Epithelial cell of prostate (primary cell): ENCODE data around the gene MED15.
"Not testable (repeated sequence)": the region's sequence is repeated elsewhere in the genome, so short reads cannot be mapped to it uniquely, and the experiment has no call there.

Experiments
- DNase-seq: peaks from one replicate; pipeline ENCODE4 v3.0.0-alpha.2; 2011; ENCODE audit warnings: low read depth, low spot score
- H3K27ac ChIP-seq: fragments of 450-650 bp; 2 replicates; pipeline ENCODE4 v1.5.1; 2017; ENCODE audit warnings: mild to moderate bottlenecking

The MED15 gene

DNA sequence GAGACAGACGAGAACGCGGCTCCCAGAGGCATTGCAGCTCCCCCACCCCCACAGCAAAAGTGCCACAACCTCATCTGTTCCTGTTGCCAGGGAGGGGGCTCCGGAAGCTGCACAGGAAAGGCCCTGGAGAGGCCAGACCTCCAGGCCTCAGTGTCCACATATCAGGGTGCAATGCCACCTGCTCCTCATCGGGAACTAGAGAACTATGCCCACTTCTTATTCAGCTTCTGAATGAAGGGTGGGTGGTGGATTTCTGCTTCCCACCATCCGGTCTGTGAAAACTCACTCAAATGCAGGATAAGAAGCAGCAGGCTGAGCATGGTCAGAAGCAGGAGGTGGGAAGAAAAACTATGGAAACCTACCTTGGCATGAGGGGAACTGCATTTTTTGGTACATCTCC, 105.9 kb downstream of the MED15 start:
- no peak overlapping the region for H3K27ac ChIP-seq
- DNase-seq, result no peak

DNA sequence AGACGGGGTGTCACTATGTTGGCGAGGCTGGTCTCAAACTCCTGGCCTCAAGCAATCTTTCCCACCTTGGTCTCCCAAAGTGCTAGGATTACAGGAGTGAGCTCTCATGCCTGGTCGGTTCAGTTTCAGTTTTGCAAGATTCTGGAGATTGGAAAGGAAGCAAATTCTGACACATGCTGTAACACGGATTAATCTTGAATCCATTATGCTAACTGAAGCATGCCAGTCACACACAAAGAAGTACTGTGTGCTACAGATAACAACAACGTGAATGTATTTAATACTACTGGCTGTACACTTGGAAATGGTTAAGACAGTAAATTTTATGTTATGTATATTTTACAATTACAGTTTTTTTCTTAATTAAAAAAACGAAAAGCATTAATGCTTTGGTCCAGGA, 107.6 kb downstream of the MED15 start:
- DNase-seq, result no peak
- H3K27ac ChIP-seq, result no peak overlapping the region

DNA sequence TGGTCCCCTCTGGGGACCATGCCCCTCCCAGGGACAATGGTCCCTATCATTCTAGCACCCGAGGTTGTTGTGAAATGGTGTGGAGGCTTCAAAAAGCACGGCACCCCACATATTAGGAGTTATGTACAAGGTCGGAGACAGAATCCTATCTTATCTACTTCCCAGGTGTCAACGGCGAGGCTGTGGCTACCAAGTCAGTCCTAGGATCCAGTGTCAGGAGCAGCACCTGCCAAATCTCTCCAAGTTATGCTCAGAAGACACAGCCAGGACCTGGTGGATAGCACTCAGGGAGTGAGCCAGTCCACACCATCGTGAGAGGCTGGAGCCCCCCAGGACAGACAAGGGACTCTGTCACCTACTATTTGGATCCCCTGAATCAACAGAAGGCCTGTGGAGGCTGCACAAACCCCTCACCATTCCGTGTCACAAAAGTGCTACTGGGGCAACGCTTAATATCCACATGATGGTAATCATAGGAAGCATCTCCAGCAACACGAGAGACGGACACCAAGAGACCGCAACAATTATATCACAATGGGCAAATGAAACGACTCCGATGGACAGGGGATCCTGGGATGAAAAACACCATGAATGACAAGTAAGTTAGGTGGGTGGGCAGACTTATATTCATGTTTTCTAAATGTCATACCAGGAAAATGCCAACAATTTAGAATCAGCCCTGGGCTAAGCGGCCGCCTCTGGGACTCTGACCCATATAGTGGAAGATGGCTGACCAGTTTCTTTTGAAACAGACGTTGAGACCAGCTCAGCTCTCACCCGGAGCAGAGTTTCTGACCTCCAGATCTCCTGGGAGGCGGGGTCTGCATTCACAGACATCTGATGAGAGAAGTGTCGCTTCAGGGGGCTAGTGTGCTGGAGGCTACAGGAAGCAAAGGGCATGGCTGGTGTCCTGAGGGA, 108.4 kb downstream of the MED15 start:
- H3K27ac ChIP-seq, result no peak overlapping the region
- DNase-seq, result no peak

DNA sequence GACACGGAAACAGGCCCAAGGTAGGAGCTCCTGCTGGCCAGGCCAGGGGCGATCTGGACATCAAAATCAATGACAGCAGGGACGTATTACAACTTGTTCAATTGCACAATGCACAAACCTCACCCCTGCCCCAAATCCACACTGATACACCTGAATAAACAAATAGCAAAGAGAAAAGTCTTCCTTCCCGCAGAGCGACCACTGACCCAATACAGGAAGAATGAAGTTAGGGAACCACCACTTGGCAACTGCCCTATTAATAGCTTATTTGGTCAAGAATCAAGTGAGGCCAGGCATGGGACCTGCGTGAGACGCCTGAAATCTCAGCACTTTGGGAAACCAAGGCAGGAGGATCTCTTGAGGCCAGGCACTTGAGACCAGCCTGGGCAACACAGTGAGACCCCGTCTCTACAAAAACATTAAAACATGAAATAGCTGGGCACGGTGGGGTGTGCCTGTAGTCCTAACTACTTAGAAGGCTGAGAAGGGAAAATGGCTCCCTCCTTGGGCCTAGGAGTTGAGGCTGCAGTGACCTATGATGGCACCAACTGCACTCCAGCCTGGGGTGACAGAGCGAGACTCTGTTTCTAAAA, 109.1 kb downstream of the MED15 start:
- H3K27ac ChIP-seq, result no peak overlapping the region
- DNase-seq, result no peak

DNA sequence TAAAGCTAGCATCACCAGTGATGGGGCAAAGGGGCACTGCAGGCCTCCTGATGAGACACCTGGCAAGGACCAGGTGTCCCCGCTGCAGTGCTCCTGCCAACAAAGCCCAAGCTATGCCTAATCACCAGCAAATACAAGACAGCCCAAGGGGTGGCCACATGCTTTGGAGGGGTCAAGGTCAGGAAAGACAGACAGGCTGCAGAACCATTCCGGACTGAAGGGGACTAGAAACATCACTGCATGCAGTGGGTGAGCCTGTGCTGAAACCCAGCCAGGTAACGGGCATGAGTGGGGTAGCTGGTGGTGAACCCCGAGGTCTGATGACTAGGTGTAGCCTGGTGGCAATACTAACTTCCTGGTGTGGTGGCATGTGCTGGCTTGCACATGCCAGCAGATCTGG, 111.1 kb downstream of the MED15 start:
- no peak for DNase-seq
- H3K27ac ChIP-seq, result no peak overlapping the region

DNA sequence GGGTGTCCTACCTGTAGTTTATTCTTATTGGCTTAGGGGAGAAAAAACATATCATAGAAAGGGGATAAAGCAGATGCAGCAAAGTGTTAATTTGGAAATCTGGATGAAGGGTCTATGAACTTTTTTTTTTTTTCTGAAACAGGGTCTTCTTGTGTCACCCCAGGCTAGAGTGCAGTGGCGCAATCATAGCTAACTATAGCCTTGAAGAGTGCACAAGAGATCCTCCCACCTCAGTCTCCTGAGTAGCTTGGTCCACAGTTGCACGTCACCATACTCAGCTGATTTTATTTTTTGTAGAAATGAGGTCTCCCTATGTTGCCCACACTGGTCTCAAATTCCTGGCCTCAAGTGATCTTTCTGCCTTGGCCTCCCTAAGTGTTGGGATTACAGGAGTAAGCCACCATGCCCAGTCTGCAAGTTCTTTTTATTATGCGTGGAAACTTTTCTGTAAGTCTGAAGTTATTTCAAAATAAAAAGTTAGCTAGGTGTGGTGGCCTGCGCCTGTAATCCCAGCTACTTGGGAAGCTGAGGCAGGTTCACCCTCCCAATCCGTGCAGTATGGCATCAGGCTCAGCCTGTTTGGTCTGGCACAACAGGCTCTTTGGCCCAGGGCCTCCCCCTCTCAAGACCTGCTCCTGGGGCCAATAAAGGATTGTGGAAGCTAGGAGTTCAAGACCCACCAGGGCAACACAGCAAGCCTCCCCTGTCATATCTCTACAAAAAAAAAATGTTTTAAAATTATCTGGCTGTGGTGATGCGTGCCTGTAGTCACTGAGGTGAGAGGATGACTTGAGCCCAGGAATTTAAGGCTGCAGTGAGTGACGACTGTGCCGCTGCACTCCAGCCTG, 111.9 kb downstream of the MED15 start:
- no peak overlapping the region for H3K27ac ChIP-seq
- no peak for DNase-seq

DNA sequence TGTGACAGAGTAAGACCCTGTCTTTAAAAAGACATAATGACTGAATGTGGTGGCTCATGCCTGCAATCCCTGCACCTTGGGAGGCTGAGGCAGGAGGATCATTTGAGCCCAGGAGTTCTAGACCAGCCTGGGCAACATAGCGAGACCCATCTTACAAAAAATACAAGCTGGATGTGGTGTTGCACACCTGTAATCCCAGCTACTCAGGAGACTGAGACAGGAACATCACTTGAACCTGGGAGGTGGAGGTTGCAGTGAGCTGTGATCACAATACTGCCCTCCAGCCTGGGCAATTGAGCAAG, 112.4 kb downstream of the MED15 start:
- not testable (repeated sequence) for DNase-seq, H3K27ac ChIP-seq

DNA sequence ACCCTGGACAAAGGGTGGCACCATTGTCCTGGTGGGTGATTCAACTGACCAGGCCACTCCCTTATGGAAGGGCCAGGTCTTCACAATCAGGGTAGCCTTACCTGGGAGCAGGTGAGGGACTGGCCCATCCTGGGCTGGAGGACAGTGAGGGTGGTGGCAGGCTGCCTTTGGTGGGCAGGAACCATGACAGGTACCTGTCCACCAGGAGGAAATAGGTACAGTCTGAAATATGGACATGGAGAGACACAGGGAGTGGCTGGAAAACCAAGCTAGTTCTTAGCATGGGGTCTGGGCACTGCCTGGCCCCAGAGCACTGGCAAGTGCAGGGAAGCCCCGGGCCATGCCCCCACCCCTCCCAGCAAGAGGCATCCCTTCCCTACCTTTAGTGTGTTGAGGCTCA, 113.8 kb downstream of the MED15 start:
- DNase-seq, result no peak
- no peak overlapping the region for H3K27ac ChIP-seq

DNA sequence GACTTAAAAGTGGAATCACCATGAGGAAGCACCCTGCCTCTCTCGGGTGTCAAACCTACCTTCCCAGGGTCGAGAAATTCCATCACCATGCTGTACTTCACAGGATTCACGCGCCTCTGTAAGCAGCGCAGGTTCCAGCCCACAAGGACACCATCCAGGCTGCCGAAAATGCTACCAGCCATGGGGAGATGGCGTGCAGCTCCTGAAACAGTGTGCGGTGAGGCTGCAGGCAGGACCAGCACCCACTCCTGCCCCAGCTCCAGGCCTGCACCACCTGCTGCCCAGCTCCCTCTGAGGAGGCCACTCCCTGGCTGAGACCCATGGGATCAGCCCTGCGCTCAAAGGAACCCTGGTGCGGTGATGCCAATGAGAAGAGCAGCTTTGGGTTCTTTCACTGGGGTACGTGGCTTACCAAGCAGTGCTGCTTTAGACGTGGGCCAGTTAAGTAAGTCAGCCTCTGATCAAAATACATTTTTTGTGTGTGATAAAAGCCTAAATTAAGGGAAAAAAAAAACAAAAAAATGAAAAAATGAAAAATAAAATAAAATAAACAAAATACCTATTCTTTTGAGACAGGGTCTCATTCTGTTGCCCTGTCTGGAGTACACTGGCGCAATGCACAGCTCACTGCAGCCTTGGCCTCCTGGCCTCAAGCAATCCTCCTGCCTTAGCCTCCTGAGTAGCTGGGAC, 115.4 kb downstream of the MED15 start:
- no peak for DNase-seq
- H3K27ac ChIP-seq, result no peak overlapping the region

DNA sequence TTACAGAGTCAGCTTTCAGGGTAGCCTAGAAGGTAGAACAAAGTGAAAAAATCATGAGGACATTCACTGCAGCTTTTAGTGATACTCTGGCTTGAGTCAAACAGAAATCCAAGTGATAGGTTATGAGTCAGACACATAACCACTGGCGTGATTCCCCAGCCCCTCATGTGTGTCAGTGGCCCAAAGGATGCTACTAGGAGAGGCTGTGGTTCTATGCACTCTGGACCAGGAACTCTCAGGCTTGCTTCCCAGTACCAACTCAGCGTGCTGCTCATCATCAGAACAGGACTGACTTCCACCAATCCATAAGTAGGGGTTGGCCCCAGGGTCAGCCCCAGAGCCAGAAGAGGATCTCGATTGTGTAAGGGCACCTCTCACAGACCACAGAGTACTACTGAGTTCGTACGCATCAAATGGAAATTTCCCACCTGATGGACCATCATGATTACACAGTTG, 116.8 kb downstream of the MED15 start:
- no peak for DNase-seq
- no peak overlapping the region for H3K27ac ChIP-seq

DNA sequence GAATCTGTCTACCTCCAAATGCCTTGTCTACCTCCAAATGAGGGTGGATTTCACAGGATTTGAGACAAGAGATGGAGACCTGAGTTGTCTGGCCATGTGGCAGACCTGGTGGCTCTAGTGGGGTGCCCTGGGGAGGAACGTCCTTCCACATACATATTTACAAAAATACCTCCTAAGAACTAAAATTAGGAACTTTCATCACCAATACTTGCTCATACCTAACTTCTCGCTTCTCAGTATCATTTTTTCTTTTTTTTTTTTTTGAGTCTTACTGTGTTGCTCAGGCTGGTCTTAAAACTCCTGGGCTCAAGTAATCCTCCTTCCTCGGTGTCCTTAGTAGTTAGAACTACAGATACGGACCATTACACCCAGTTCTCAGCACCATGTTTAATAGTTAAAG, 117.9 kb downstream of the MED15 start:
- H3K27ac ChIP-seq, result no peak overlapping the region
- no peak for DNase-seq

DNA sequence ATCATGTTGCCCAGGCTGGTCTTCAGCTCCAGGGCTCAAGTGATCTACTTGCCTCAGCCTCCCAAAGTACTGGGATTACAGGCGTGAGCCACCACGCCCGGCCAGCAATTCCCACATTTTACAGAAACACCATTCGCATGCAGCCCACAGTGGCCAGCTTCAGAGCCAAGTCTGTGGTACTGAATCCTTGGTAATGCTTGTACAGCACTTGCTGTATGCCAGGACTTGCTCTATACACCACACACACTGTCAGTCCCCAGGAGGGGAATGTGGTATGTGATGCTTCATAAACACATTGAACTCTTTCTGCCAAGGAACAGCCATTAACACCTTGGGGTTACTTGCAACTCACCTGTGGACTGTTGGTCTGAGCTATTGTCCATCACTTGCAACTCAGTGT, 119.4 kb downstream of the MED15 start:
- no peak for DNase-seq
- H3K27ac ChIP-seq, result no peak overlapping the region

DNA sequence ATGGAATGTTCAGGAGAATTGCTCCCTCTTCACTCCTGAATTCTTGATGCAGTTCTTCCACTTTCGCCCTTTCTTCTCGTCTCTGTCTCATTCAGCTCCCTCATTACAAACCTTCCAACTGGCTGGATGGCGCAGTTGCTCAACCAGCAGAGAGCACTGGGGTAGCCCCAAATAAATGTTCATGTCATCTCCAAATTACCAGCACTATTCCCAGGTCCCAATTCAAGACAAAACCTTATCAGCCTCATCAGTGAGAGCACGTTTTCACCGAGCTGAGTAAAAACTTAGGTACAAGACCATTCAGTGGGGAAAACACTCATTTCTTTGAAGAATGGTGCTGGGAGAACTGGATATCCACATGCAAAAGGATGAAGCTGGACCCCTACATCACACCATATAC, 120.0 kb downstream of the MED15 start:
- H3K27ac ChIP-seq, result no peak overlapping the region
- no peak for DNase-seq

DNA sequence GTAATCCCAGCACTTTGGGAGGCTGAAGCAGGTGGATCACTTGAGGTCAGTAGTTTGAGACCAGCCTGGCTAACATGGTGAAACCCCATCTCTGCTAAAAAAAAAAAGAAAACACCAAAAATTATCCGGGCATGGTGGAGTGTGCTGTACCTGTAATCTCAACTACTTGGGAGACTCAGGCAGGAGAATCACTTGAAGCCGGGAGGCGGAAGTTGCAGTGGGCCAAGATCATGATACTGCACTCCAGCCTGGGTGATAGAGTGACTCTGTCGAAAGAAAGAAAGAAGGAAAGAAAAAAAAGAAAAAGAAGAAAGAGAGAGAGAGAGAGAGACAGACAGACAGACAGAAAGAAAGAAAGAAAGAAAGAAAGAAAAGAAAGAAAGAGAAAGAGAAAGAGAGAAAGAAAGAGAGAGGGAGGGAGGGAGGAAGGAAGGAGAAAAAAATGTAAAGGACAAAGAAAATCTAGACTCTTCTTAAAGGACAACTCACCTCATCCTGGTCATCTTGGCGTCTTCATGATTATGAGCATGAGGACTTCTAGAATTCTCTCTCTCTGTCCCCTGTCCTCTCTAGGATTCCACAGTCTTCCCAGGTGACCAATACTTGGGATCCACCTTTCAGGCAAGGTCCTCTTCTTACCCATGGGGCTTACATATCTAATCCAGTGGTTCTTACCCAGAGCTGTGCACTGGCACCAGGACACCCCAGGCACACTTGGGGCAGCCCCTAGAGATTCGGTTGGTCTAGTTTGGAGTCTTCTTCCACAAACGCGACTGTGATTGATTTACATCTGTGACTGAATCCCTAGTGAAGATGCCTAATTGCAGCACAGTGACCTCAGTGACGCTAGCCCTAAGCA, 120.9 kb downstream of the MED15 start:
- no peak for DNase-seq
- no peak overlapping the region for H3K27ac ChIP-seq

DNA sequence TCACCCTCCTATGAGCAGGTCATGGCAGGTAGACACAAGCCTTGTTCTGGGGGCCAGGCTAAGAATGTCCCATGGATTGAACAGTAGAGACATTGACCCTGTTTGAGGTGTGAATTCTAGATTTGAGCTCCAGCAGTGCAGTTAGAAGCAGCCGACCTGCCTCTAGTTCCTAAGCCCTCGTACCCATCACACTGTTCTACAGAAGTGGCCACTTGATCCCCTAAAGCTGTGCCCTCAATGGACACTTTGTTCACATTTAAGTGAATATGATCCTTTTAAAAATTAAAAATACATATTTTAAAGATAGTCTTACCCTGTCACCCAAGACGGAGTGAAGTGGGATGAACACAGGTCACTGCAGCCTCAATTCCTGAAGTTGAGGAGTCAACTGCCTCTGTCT, 122.0 kb downstream of the MED15 start:
- H3K27ac ChIP-seq, result no peak overlapping the region
- DNase-seq, result no peak

DNA sequence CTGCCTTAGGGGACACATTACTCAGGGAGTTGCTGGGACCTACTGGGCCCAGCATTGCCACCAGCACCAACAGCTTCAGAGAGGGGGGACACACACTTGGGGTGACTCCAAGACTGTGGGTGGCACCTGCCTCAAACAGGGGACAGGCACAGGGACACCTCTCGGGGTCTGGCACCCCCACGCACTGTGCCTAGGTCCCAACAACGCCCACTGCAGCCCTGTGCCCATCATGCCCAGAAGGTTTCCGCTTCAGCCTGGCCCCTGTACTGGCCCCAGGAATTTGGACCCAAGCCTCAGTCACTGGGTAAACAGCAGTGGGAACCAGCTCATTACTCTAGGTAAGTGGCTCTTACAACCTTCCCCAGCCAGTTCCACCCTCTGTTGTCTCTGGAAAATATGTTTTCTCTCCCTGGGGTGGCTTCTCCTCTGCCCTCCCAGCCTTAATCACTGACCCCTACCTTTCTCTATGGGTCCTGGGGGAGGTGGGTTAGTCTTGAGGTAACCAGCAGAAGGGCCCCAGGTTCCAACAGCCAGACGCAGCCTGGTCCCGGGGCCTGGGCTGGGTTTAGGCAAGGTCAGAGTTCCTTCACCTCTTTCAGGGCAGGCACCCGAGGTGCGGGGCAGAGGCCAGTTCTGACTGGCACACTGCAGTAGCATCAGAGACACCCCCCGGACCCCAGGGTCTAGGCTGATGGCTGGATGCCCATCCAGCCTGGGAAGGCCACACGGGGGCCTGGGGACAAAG, 123.6 kb downstream of the MED15 start:
- H3K27ac ChIP-seq, result no peak overlapping the region
- no peak for DNase-seq

DNA sequence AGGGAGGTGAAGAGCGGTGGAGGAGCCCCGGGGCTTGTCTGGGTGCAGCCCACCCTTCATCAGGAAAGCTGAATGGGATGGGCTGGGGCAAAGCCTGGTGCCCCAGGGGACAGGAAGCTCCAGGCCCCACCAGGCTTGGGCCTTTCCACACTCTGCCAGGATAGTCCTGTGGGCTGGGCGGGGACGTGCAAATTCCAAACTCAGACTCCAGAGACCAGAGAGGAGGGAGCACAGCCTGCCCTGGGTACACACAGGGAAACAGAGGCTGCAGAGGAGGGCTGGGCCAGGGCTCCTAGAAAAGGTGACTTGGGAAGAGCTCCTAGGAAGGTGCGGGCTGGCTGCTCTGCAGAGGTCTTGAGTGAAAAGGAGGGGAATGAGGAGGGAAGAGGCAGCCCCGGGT, 124.7 kb downstream of the MED15 start:
- no peak overlapping the region for H3K27ac ChIP-seq
- no peak for DNase-seq

DNA sequence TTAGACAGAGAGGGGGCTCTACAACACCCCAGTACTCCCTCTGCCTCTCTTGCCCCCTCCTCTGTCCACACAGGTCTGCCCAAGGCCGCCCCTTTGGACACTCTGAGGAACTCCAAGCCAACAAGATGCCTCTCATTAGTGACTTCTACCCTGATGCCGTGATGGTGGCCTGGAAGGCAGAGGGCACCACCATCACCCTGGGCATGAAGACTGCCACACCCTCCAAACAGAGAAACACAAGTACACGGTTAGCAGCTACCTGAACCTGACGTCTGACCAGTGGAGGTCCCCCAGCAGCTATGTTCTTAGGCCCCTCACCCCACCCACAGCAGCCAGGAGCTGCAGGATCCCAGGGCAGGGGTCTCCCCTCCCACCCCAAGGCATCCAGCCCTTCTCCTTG, 125.1 kb downstream of the MED15 start:
- DNase-seq, result no peak
- H3K27ac ChIP-seq, result no peak overlapping the region
